Liver (tissue), 9 donors: Measurements from ENCODE around the gene LSAMP. TPM values are rescaled to one million over a fixed set of nuclear protein-coding genes. Genes with fewer than 3 reads are reported as not detected.

Source experiments
- DNase-seq: peaks from one replicate; pipeline ENCODE4 v3.0.0-alpha.2; 2017; ENCODE audit warnings: low spot score
- H3K27ac ChIP-seq, 2 donors: one replicate each; pipeline ENCODE4 v1.7.0; 2013; ENCODE audit warnings: inconsistent platforms in 2 of 2, low read length in 2 of 2, control low read depth in 1 of 2, low read depth in 1 of 2, mild to moderate bottlenecking in 1 of 2
- H3K27me3 ChIP-seq, 4 donors: one replicate each; pipeline versions ENCODE4 v1.6.1 to v1.7.0; 2013; ENCODE audit warnings: low read length in 3 of 4, inconsistent platforms in 1 of 4, mild to moderate bottlenecking in 1 of 4, moderate library complexity in 1 of 4; ENCODE audit not compliant: control insufficient read depth in 4 of 4, insufficient read depth in 4 of 4
- H3K36me3 ChIP-seq, 4 donors: one replicate each; pipeline versions ENCODE4 v1.6.1 to v1.7.0; 2013; ENCODE audit warnings: low read length in 3 of 4, mild to moderate bottlenecking in 3 of 4, low read depth in 1 of 4, moderate library complexity in 1 of 4; ENCODE audit not compliant: control insufficient read depth in 4 of 4, insufficient read depth in 3 of 4
- H3K4me1 ChIP-seq, 4 donors: one replicate each; pipeline versions ENCODE4 v1.6.1 to v1.7.0; 2013; ENCODE audit warnings: low read length in 3 of 4, mild to moderate bottlenecking in 3 of 4, moderate library complexity in 1 of 4; ENCODE audit not compliant: control insufficient read depth in 4 of 4, insufficient read depth in 4 of 4
- H3K4me3 ChIP-seq, 3 donors: one replicate each; pipeline versions ENCODE4 v1.6.1 to v1.7.0; 2013; ENCODE audit warnings: low read length in 3 of 3, control low read depth in 1 of 3, low read depth in 1 of 3, mild to moderate bottlenecking in 1 of 3
- H3K9ac ChIP-seq, 2 donors: one replicate each; pipeline ENCODE4 v1.7.0; 2013; ENCODE audit warnings: low read length in 2 of 2, mild to moderate bottlenecking in 2 of 2, moderate library complexity in 2 of 2, control low read depth in 1 of 2, low read depth in 1 of 2
- H3K9me3 ChIP-seq, 4 donors: one replicate each; pipeline versions ENCODE4 v1.6.1 to v1.7.0; 2013; ENCODE audit warnings: low read length in 3 of 4; ENCODE audit not compliant: control insufficient read depth in 4 of 4
- EGR1 ChIP-seq, 2 donors: IDR thresholded peaks; 2 replicates each; pipeline ENCODE4 v1.6.1; 2016 to 2018; ENCODE audit warnings: antibody characterized with exemption in 2 of 2, low read depth in 2 of 2
- FOXA1 ChIP-seq: IDR thresholded peaks from 2 replicates; pipeline ENCODE4 v1.6.1; 2016; ENCODE audit warnings: antibody characterized with exemption
- FOXA2 ChIP-seq: IDR thresholded peaks from 2 replicates; pipeline ENCODE4 v1.6.1; 2016; ENCODE audit warnings: antibody characterized with exemption
- GABPA ChIP-seq, 2 donors: IDR thresholded peaks in 1 of 2; conservative IDR thresholded peaks in 1 of 2; 2 replicates each; pipeline ENCODE4 v1.6.1; 2016; ENCODE audit warnings: antibody characterized with exemption in 2 of 2, mild to moderate bottlenecking in 1 of 2, moderate library complexity in 1 of 2
- HNF4A ChIP-seq, 2 donors: conservative IDR thresholded peaks; 2 replicates each; pipeline ENCODE4 v1.6.1; 2016; ENCODE audit warnings: antibody characterized with exemption in 2 of 2, mild to moderate bottlenecking in 2 of 2
- HNF4G ChIP-seq: IDR thresholded peaks from 2 replicates; pipeline ENCODE4 v1.6.1; 2016; ENCODE audit warnings: antibody characterized with exemption
- JUND ChIP-seq, 2 donors: IDR thresholded peaks; 2 replicates each; pipeline ENCODE4 v1.6.1; 2016; ENCODE audit warnings: antibody characterized with exemption in 2 of 2
- MAX ChIP-seq: IDR thresholded peaks from 2 replicates; pipeline ENCODE4 v1.6.1; 2016; ENCODE audit warnings: antibody characterized with exemption
- NR2F2 ChIP-seq: IDR thresholded peaks from 2 replicates; pipeline ENCODE4 v1.6.1; 2016; ENCODE audit warnings: antibody characterized with exemption
- RAD21 ChIP-seq, 2 donors: IDR thresholded peaks; 2 replicates each; pipeline ENCODE4 v1.6.1; 2016; ENCODE audit warnings: antibody characterized with exemption in 2 of 2, mild to moderate bottlenecking in 2 of 2
- RXRA ChIP-seq, 2 donors: IDR thresholded peaks; 2 replicates each; pipeline ENCODE4 v1.6.1; 2017 to 2018; ENCODE audit warnings: antibody characterized with exemption in 2 of 2, mild to moderate bottlenecking in 1 of 2
- SP1 ChIP-seq: IDR thresholded peaks from 2 replicates; pipeline ENCODE4 v1.6.1; 2018; ENCODE audit warnings: antibody characterized with exemption, mild to moderate bottlenecking
- TAF1 ChIP-seq: conservative IDR thresholded peaks from 2 replicates; pipeline ENCODE4 v1.6.1; 2016; ENCODE audit warnings: antibody characterized with exemption, mild to moderate bottlenecking
- YY1 ChIP-seq: IDR thresholded peaks from 2 replicates; pipeline ENCODE4 v1.6.1; 2016; ENCODE audit warnings: antibody characterized with exemption, mild to moderate bottlenecking
- WGBS: extraction: QIAGEN DNeasy Blood & Tissue Kit; methylation state at CpG from one replicate; pipeline ENCODE4 v1.1.7; 2013; 5-methylcytosine and 5-hydroxymethylcytosine counted together
- polyA plus RNA-seq, 2 donors: library from polyadenylated mRNA; stranded (reverse) in 1 of 2; unstranded in 1 of 2; fragments of 200-250 nt in 1 of 2; fragments of >200 nt in 1 of 2; fragmentation: Nextera tagmentation in 1 of 2; extraction: Ambion mirVana in 1 of 2; gene quantifications; one replicate each; pipeline versions ENCODE4 v1.2.1 to v1.2.3, GENCODE V29; 2013 to 2015
- total RNA-seq, 2 donors: library from RNA; depleted of rRNA; stranded (reverse); fragments of >200 nt; gene quantifications; one replicate each; pipeline ENCODE4 v1.2.3, GENCODE V29; 2014
- TF ChIP-seq, protein P1 (sequence below): IDR thresholded peaks from 2 replicates; pipeline ENCODE4 v1.6.1; 2016; ENCODE audit warnings: antibody characterized with exemption
- TF ChIP-seq, protein P2 (sequence below): IDR thresholded peaks from 2 replicates; pipeline ENCODE4 v1.6.1; 2016; ENCODE audit warnings: antibody characterized with exemption
- TF ChIP-seq, protein P3 (sequence below): IDR thresholded peaks from 2 replicates; pipeline ENCODE4 v1.6.1; 2016; ENCODE audit warnings: antibody characterized with exemption, mild to moderate bottlenecking
- TF ChIP-seq, protein P4 (sequence below): fragments of 150-350 bp; IDR thresholded peaks from 2 replicates; pipeline ENCODE4 v1.5.1; 2017; ENCODE audit warnings: improper control_type of control experiment, low read depth, low read length; ENCODE audit not compliant: missing input control
- donor health status: healthy.
- donor health status: healthy.
- donor health status: healthy.
- donor health status: healthy.
- donor health status: healthy.

The LSAMP gene
- total and polyA plus RNA-seq, 4 donors, result 0.01 to 0.17 (median 0.06) TPM

DNA sequence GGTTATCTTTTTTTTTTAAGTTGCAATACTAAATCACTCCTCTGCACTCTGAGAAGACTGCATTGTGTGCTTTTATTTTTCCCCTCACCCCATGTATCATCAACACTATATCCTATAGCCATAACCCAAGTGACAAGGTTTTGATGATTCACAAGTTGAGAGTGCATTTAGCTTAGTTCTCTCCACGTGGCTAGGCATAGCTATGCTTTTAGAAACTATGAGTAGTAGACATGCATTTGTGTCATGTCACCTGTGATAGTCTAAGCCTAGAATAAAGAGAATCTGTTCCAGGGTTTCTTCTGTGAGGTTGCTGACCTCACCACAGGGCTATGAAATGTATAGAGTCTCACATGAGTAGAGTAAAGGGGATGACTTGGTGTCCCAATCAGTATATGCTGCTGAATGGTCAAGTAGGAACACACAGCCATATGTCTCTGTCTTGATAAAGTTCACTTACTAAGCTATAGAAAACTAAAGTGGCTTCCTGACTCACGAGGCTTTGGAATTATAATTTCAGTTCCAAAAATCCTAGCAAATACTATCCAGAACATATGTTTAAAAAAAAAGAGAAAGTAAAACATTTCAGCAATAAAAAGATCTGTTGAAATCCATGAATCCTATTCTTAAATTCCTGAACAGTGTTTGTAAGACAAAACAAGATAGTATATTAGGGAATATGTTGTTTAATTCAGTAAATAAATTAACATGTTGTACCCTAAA is 206.3 kb downstream of the LSAMP start:
- WGBS, result 17% methylated on average over 2 of the region's 2 CpGs
- no peak overlapping the region for H3K4me3 ChIP-seq
- no peaks in the 10 kb centered on the region for H3K4me1 ChIP-seq
- peaks cover 0 to 2% (median 0%) of the 10 kb centered on the region in 4 donors for H3K27me3 ChIP-seq
- no peaks in the 10 kb centered on the region for H3K9me3 ChIP-seq
- no peak overlapping the region for H3K27ac ChIP-seq
- H3K36me3 ChIP-seq, result no peaks in the 10 kb centered on the region
- no peak for DNase-seq
- no peak overlapping the region for H3K9ac ChIP-seq
- TF ChIP-seq, protein P1, sequence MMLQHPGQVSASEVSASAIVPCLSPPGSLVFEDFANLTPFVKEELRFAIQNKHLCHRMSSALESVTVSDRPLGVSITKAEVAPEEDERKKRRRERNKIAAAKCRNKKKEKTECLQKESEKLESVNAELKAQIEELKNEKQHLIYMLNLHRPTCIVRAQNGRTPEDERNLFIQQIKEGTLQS, result no peak
- TF ChIP-seq YY1, result no peak
- TF ChIP-seq, protein P2, sequence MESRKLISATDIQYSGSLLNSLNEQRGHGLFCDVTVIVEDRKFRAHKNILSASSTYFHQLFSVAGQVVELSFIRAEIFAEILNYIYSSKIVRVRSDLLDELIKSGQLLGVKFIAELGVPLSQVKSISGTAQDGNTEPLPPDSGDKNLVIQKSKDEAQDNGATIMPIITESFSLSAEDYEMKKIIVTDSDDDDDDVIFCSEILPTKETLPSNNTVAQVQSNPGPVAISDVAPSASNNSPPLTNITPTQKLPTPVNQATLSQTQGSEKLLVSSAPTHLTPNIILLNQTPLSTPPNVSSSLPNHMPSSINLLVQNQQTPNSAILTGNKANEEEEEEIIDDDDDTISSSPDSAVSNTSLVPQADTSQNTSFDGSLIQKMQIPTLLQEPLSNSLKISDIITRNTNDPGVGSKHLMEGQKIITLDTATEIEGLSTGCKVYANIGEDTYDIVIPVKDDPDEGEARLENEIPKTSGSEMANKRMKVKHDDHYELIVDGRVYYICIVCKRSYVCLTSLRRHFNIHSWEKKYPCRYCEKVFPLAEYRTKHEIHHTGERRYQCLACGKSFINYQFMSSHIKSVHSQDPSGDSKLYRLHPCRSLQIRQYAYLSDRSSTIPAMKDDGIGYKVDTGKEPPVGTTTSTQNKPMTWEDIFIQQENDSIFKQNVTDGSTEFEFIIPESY, result no peak
- no peak for TF ChIP-seq SP1
- TF ChIP-seq HNF4G, result no peak
- no peak for TF ChIP-seq RXRA (IDR thresholded peaks at IDR 0.05)
- no peak for TF ChIP-seq HNF4A (conservative IDR thresholded peaks at IDR 0.05)
- TF ChIP-seq NR2F2, result no peak
- TF ChIP-seq MAX, result no peak
- TF ChIP-seq EGR1 (IDR thresholded peaks at IDR 0.05; ENCODE audit: low read depth in 2 of 2), result no peak
- TF ChIP-seq GABPA (IDR thresholded peaks at IDR 0.05 in 1 of 2, conservative IDR thresholded peaks at IDR 0.05 in 1 of 2), result no peak
- TF ChIP-seq, protein P3, sequence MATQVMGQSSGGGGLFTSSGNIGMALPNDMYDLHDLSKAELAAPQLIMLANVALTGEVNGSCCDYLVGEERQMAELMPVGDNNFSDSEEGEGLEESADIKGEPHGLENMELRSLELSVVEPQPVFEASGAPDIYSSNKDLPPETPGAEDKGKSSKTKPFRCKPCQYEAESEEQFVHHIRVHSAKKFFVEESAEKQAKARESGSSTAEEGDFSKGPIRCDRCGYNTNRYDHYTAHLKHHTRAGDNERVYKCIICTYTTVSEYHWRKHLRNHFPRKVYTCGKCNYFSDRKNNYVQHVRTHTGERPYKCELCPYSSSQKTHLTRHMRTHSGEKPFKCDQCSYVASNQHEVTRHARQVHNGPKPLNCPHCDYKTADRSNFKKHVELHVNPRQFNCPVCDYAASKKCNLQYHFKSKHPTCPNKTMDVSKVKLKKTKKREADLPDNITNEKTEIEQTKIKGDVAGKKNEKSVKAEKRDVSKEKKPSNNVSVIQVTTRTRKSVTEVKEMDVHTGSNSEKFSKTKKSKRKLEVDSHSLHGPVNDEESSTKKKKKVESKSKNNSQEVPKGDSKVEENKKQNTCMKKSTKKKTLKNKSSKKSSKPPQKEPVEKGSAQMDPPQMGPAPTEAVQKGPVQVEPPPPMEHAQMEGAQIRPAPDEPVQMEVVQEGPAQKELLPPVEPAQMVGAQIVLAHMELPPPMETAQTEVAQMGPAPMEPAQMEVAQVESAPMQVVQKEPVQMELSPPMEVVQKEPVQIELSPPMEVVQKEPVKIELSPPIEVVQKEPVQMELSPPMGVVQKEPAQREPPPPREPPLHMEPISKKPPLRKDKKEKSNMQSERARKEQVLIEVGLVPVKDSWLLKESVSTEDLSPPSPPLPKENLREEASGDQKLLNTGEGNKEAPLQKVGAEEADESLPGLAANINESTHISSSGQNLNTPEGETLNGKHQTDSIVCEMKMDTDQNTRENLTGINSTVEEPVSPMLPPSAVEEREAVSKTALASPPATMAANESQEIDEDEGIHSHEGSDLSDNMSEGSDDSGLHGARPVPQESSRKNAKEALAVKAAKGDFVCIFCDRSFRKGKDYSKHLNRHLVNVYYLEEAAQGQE, result no peak
- TF ChIP-seq RAD21 (IDR thresholded peaks at IDR 0.05), result no peak
- no peak for TF ChIP-seq FOXA2
- TF ChIP-seq JUND (IDR thresholded peaks at IDR 0.05), result no peak
- TF ChIP-seq, protein P4, sequence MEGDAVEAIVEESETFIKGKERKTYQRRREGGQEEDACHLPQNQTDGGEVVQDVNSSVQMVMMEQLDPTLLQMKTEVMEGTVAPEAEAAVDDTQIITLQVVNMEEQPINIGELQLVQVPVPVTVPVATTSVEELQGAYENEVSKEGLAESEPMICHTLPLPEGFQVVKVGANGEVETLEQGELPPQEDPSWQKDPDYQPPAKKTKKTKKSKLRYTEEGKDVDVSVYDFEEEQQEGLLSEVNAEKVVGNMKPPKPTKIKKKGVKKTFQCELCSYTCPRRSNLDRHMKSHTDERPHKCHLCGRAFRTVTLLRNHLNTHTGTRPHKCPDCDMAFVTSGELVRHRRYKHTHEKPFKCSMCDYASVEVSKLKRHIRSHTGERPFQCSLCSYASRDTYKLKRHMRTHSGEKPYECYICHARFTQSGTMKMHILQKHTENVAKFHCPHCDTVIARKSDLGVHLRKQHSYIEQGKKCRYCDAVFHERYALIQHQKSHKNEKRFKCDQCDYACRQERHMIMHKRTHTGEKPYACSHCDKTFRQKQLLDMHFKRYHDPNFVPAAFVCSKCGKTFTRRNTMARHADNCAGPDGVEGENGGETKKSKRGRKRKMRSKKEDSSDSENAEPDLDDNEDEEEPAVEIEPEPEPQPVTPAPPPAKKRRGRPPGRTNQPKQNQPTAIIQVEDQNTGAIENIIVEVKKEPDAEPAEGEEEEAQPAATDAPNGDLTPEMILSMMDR, result no peak
- TF ChIP-seq TAF1, result no peak
- no peak for TF ChIP-seq FOXA1
